ENCODE measurements around the gene SLC44A5. TPM values are rescaled to one million over a fixed set of nuclear protein-coding genes. Genes with fewer than 3 reads are reported as not detected.
A peak's percentile ranks its signal among the peaks of the same experiment; 100 is the strongest.
"Not testable (repeated sequence)": the region's sequence is repeated elsewhere in the genome, so short reads cannot be mapped to it uniquely, and the experiment has no call there.

The SLC44A5 gene
- total and polyA plus RNA-seq, 2 experiments from 2014 or later, result 3.3 to 11.7 TPM

- H3K27me3 Mint-ChIP-seq (ENCODE audit: insufficient read depth, low read depth, poor library complexity); H3K9me3 Mint-ChIP-seq; H4K20me1 ChIP-seq (replicated peaks; ENCODE audit: insufficient read depth); H3K9me2 ChIP-seq (ENCODE audit: insufficient read depth); H3K36me3 ChIP-seq (ENCODE audit: insufficient read depth); H3K27me3 ChIP-seq (ENCODE audit: insufficient read depth); H3F3A ChIP-seq (replicated peaks; ENCODE audit: low read depth): not testable (repeated sequence)
- H3K4me1 ChIP-seq (ENCODE audit: insufficient read depth), result peaks cover 27% of the 10 kb centered on the region
- H3K4me3 ChIP-seq, result peak overlapping the region; percentile 77
- peak overlapping the region; percentile 77 for H3K4me2 ChIP-seq
- peaks cover 13% of the 10 kb centered on the region; the same call in 2 of the 3 replicates for H3K36me3 Mint-ChIP-seq (ENCODE audit: low read depth)
- peaks cover 47% of the 10 kb centered on the region for H3K79me2 ChIP-seq (replicated peaks; ENCODE audit: insufficient read depth)
- peak overlapping the region; percentile 49 for H2AFZ ChIP-seq
- H3K27ac ChIP-seq (ENCODE audit: low read depth), result peak overlapping the region; percentile 93
- H3K4me3 Mint-ChIP-seq, result peak overlapping the region; percentile 93
- peaks cover 30% of the 10 kb centered on the region for H3K4me1 Mint-ChIP-seq
- peak overlapping the region; percentile 99 for H3K27ac Mint-ChIP-seq
- ATAC-seq (peak; percentile 51), DNase-seq (ENCODE audit: low spot score) (peak; percentile 16)
- TF ChIP-seq POLR2AphosphoS5 (IDR thresholded peaks at IDR 0.05; ENCODE audit: low read depth), result peak; percentile 33; the same call in 1 of the 2 replicates
Observed at GRCh38 chr1:75375476-75376447, 235.2 kb downstream of the SLC44A5 start.

DNA sequence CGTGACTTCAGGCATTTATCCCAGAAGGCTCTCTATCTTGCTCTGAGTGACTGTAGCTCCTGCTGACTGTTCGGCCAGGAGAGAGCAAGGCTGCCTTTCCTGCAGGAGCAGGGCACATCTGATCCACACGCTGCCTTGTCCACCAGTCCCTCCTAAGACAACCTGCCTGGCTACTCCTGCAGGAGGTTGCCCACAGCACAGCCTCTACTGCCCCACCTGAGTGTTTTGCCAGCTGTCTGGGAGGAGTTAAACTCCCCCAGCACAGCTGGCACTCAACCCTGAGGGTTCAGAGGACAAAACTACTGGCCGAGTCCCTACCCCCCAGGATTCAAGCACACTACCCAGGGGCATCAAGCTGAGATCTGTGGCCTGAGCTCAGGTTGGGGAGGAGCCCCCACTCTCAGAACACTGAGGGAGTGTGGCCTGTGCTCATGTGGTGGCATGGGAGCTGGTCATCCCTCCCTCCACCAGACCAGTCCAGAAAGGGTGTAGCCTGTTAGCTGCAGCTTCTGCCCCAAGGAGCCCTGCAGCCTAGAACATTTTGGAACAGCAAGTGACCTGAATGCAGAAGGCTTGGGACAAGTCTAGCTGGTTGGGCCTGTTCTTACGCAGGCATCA lies 237.3 kb downstream of the SLC44A5 start:
- H3K27me3 ChIP-seq (ENCODE audit: insufficient read depth), result no peaks in the 10 kb centered on the region
- no peak for ATAC-seq
- peaks cover 6% of the 10 kb centered on the region for H3K27me3 Mint-ChIP-seq (ENCODE audit: insufficient read depth, low read depth, poor library complexity)
- TF ChIP-seq ZNF462 (CRISPR knock-in tag; IDR thresholded peaks at IDR 0.05) (no peak), STAT1 (IDR thresholded peaks at IDR 0.05; ENCODE audit: unreplicated experiment) (no peak), ETS1 (IDR thresholded peaks at IDR 0.05) (no peak), JUNB (IDR thresholded peaks at IDR 0.05; ENCODE audit: unreplicated experiment) (no peak), EZH2phosphoT487 (IDR thresholded peaks at IDR 0.05; ENCODE audit: unreplicated experiment) (no peak), EZH2 (IDR thresholded peaks at IDR 0.05; ENCODE audit: low read depth, unreplicated experiment) (no peak), CREB1 (CRISPR knock-in tag; IDR thresholded peaks at IDR 0.05; ENCODE audit: low read depth) (no peak), REST (IDR thresholded peaks at IDR 0.05; ENCODE audit: unreplicated experiment) (no peak)

More for the DNA sequence above, 237.3 kb downstream of the SLC44A5 start:
- Histone ChIP-seq H3K9me2 (ENCODE audit: insufficient read depth) (peaks cover 5% of the 10 kb centered on the region), H3F3A (replicated peaks; ENCODE audit: low read depth) (no peaks in the 10 kb centered on the region), H3K36me3 (ENCODE audit: insufficient read depth) (no peaks in the 10 kb centered on the region), H3K4me3 (no peak overlapping the region), H3K79me2 (replicated peaks; ENCODE audit: insufficient read depth) (peaks cover 62% of the 10 kb centered on the region), H3K4me1 (ENCODE audit: insufficient read depth) (peaks cover 32% of the 10 kb centered on the region), H4K20me1 (replicated peaks; ENCODE audit: insufficient read depth) (no peaks in the 10 kb centered on the region), H3K27ac (ENCODE audit: low read depth) (no peak overlapping the region), H3K4me2 (no peak overlapping the region), H2AFZ (no peak overlapping the region)
- H3K4me3 Mint-ChIP-seq, result no peak overlapping the region
- peaks cover 33% of the 10 kb centered on the region for H3K4me1 Mint-ChIP-seq
- peaks cover 2% of the 10 kb centered on the region; the same call in 1 of the 3 replicates for H3K9me3 Mint-ChIP-seq
- DNase-seq (ENCODE audit: low spot score), result no peak
- peaks cover 11% of the 10 kb centered on the region; the same call in 2 of the 3 replicates for H3K36me3 Mint-ChIP-seq (ENCODE audit: low read depth)
- no peak overlapping the region for H3K27ac Mint-ChIP-seq
